NCI-H146 treated with DMSO at 0.1 percent for 48 hours (cell line): ENCODE results near the gene ENTR1.

Experiments used
- DNase-seq: peaks from one replicate; lab custom pipeline; 2025; ENCODE audit not compliant: unreplicated experiment; lab: John Stamatoyannopoulos, UW

ENTR1 gene

GRCh38 chr9:136379003-136379287, 31.5 kb downstream of the ENTR1 start:
- DNase-seq, result no peak

- no peak for DNase-seq
Observed at GRCh38 chr9:136378170-136379002, 32.0 kb downstream of the ENTR1 start.

GRCh38 chr9:136377341-136378169, 32.9 kb downstream of the ENTR1 start:
- DNase-seq, result no peak

GRCh38 chr9:136376457-136376856, 34.0 kb downstream of the ENTR1 start:
- DNase-seq, result no peak

DNA sequence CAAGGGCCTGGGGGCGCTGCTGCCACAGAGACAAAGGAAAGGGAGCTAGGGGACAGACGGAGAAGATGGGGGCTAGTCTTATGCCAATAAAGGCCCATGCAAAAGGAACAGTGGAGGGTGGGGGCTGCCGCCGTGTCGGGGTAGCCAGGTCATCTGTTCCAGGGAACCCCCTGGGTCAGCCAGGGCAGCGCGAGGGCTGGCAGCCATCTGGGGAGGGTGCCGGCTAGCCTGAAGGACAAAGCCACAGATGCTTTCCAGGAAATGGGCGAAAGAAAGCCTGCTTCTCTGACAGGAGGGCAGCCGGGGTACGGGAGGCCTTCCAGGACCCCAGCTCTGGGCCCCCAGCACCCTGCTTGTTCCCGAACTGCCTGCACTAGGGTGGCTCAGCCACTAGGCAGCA, 35.3 kb downstream of the ENTR1 start:
- DNase-seq, result no peak

- no peak for DNase-seq
Observed at GRCh38 chr9:136374183-136374575, 36.2 kb downstream of the ENTR1 start.

DNA sequence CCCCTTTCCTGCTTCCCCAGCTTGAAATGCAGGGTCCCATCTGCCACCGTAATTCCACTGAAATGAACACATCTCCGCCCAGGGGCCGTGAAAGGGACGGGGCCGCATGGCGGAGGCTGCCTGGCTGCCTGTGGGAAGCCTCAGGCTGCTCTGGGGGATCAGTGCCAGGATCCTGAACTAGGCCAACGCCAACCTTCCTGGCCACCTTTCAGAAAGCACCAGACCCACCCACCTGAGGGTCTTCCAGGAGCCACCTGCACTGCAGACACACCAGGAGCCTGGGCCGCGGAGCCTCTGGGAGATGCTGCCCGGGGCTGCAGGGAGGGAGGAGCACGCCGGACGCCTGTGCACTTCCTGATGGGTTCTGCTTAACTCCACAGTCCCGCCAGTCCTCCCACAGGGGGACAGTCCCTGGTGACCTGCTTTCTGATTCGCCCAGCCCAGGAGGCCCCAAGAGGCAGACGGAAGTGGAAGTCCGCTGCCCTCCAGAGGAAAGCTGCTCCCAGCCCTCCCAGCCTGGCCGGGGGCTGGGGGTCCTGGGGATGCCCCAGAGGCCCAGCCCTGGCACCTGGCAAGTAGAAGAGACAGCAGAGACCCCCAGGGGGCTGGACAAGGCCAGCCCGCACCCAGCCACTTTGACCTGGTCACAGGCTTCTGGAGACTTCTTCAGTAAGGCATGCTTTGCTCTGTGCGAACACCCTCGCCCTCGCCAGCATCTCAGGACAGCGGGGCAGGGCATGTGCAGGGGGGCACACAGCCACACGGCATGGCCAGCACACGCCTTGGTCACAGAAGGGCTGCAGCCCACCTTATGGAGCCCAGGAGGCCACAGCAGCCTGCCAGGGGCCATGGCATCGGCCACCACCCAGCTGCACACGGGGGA, 36.9 kb downstream of the ENTR1 start, which contains the start of gene CARD9:
TSS of gene CARD9 (minus strand) at position 370 of the 883 bp plus-strand sequence. CDS start 1,591 bp downstream, outside the sequence.
- DNase-seq, result no peak

GRCh38 chr9:136372561-136373299, 37.7 kb downstream of the ENTR1 start:
- DNase-seq, result no peak

DNA sequence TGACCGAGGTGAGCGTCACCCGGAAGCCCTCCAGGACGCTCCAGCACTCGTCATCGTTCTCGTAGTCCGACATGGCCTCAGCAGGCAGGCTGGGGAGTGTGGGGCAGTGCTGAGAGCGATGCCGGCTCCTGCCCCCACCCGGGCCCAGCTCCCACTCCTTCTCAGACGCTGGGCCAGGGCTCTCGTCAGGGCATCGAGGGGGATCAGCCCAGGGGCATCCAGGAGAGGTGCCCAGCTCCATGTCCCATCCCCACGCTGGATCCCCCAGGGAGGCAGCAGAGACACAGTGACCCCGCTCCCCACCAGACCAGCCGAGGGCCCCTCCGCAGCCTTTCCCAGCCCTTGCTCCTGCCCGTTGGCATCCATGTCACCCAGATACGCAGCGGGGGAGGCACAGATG, 38.4 kb downstream of the ENTR1 start:
- no peak for DNase-seq

- DNase-seq, result no peak
Observed at GRCh38 chr9:136371533-136371880, 38.9 kb downstream of the ENTR1 start.

DNA sequence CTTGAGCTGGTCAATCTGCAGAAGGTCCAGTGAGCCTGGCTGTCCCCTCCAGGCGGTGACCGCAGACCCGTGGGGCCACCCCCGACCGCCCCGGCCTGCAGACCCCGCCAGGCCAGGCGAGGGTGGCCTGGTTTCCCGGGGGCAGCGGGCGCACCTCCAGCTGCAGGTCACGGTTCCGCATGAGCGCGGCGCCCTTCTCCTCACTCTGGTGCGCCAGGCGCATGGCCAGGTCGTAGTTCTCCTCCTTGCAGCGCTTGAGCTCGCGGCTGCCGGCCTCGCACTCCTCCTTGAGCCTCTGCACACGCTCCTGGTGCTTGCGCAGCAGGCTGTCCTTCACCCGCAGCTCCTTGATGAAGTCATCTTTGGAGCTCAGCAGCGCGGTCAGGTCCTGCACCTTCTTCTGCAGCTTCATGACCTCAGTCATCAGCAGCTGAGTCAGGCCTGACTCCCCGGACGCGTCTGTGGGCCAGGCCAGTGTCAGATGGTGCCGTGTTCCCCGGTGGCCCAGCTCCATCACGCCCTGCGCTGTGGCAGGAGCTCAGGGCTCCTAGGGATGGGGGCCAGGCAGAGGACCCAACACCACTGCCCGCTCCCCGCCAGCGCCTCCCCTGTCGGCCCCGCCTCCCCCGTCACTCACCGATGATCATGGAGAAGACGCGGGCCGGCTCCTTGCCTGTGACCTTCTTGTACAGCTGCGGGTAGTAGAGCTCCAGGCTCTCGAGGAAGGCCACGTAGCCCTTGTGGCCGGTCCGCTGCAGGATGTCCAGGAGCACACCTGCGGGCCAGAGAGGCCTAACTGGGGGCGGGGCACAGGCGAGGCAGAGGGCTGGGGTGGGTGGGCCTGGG, 39.5 kb downstream of the ENTR1 start:
- no peak for DNase-seq

DNA sequence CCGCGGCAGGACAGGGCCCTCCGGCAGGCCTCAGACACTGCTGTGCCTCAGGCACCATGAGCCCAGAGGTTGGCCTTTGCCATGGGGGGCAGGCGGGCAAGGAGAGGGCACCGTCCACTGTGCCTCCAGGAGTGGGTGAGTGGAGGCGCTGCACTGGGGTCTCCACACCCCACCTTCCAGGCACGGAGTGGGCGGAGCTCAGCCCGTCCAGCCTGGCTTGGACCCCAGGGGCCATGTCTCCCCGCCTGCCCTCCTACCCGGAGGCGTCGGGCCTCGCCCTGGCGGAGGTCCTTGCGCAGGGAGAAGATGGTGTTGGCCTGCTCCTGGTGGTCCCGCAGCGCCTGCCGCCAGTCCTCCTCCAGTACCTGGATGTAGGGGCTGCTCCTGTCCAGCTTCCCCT, 40.4 kb downstream of the ENTR1 start:
- DNase-seq, result no peak

DNA sequence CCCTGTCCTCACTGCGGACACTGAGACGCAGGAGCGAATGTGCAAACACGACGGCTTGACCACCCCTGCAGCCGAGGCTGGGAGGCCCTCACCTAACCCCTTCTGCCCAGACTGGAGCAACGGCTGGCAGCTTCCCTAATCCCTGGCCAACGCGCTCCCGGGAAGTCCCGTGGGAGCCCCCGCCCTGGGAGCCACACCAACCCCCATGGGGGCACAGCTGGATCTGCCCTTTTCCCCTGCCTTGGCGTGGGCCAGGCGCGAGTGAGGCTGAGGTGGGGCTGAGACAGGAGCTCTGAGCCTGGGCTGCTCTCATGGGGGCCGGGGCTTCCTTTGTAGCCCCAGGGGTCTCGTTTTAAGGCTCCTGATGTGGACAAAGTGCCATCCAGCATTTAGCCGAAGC, 42.2 kb downstream of the ENTR1 start:
- no peak for DNase-seq

DNA sequence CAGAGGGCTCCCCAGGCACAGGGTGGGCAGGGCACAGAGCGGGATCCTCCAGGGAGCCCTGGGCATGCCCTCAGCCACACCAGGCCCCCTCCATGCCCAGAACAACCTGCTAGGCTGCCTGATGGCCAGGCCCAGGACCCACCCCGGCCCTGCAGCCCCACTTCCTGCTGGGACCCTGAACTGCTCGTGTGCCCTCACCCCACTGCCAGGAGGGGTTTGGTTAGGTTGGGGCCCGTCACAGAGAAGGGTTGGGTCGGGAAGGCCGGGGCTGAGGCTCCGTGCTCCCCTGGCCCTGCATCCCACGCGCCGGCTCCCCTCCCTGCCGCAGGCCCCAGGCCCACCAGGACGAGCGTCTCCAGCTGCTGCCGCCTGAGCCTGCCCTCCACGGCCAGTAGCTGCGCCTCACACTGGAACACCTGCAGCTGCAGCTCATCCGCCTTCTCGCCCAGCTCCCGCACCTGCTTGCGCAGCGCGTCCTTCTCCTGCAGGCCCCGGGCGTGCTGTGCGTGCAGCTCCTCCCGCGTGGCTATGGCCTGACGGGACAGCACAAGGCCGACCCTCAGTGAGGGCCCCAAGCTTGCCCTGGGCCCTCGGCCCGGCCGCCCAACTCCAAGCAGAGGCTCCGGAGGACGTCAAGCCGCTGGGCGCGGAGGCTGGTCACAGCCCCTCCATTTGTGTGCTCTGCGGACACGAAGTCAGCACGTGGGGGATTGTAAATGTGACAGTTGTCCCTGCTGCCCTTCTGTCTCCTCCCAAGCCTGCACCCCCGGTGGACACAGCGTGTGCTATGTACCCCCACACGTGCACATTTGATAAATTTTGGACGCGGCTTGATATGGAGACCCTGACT, 42.9 kb downstream of the ENTR1 start:
- DNase-seq, result no peak

DNA sequence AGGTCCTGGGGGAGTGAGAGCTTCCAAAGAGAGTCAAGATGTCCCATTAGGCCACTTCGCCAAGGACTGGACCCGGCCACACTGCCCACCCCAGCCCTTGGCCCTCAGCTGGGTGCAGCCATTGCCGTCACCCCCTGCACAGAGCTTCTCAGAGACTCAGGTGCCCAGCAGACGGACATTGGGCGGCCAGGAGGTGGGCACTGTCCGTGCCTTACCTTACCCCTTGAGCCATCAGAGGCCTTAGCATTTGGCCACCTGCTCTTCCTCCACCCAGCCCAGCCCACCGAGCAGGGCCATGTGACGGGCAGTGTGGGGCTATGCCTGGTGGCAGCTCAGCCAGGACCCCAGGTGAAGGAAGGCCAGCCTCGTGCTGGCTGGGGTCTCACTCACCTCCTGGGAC, 43.6 kb downstream of the ENTR1 start:
- DNase-seq, result no peak

DNA sequence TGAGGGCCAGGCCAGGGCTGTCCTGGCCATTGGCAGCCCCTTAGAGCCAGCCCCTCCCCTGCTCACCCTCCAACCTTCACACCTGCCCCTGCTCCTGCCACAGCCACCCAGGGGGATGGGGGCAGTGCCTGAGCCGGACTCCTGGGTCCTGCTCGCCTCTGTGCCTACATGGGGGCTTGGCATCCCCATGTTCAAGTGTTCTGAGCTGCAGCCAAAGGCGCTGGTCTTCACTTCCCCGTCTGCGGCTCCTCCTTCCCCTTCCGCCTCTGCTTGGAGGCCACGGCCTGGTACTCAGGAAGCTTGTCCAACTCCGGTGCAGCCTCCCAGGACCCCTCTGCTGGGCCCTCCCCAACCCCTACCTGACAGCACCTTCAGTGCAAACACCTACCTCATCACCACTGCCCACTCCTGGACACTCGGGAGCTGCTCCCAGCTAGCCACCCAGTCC, 44.6 kb downstream of the ENTR1 start:
- DNase-seq, result no peak

DNA sequence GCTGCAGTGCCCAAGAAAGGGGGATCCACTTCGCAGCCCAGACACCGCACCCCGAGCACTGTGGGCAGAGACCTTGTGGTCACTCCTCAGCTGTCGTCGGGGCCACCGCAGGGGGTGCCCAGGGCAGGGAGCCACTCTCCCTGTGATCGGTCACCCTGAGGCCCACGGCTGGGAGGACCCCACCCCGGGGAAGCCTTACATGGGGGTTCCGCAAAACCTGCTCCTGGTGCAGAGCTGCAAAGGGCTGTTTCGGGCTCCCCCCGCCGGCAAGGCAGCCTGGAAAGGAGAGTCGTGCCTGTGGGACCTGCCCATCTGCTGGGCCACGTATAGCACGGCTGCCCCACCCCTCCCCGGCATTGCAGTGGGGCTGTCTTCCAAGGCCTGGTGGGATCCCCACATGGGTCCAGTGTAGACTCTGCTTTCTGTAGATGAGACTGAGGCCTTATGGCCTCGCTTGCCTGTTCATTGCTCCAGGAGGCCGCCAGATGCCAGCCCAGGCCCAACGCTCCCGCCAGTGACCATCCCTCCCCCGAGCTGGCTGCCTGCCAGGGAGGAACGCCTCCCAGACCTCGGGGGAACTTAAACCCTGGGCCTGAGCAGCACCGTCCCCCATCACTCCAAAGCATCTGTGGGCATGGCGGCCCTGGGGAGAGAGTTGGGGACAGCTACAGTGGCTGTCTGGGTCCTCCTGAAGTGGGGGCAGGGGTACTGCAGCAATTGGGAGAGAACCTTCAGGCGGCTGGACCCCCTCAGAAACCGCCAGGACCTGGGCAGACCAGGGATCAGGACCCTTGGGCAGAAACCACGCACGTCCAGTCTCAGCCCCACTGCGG, 45.3 kb downstream of the ENTR1 start:
- DNase-seq, result no peak
